ENCODE results near the gene WBP1L. TPM values are rescaled to one million over a fixed set of nuclear protein-coding genes. Genes with fewer than 3 reads are reported as not detected.
"Not testable (repeated sequence)": the region's sequence is repeated elsewhere in the genome, so short reads cannot be mapped to it uniquely, and the experiment has no call there.

Gene WBP1L
- total RNA-seq, 1 donor from 2014 or later = 22.4 TPM

GRCh38 chr10:102752266-102752930 lies 8.7 kb downstream of the WBP1L start:
- intact Hi-C loops (cut with micrococcal nuclease) = no loop called here
- DNase-seq (no peak), ATAC-seq (peak; percentile 60)

GRCh38 chr10:102752934-102753664 lies 9.4 kb downstream of the WBP1L start:
- peak; percentile 83 for ATAC-seq
- DNase-seq = no peak
- intact Hi-C loops (cut with micrococcal nuclease) = no loop called here

GRCh38 chr10:102753718-102754117 lies 10.0 kb downstream of the WBP1L start:
- no peak for DNase-seq

GRCh38 chr10:102757323-102757722 lies 13.6 kb downstream of the WBP1L start:
- ATAC-seq (no peak), DNase-seq (no peak)
- intact Hi-C loops (cut with micrococcal nuclease) = no loop called here

More at GRCh38 chr10:102753718-102754117, 10.0 kb downstream of the WBP1L start:
- ATAC-seq = no peak
- intact Hi-C loops (cut with micrococcal nuclease) = no loop called here

- DNase-seq (no peak), ATAC-seq (no peak)
- intact Hi-C loops (cut with micrococcal nuclease) = no loop called here
These were observed 14.6 kb downstream of the WBP1L start for GRCh38 chr10:102758240-102758932.

- DNase-seq; intact Hi-C loops (cut with micrococcal nuclease): not testable (repeated sequence)
These were observed 15.2 kb downstream of the WBP1L start for GRCh38 chr10:102758933-102759262.

GRCh38 chr10:102759497-102760210 lies 15.9 kb downstream of the WBP1L start:
- intact Hi-C loops (cut with micrococcal nuclease) = no loop called here
- ATAC-seq = no peak
- DNase-seq = no peak

More at GRCh38 chr10:102758933-102759262, 15.2 kb downstream of the WBP1L start:
- not testable (repeated sequence) for ATAC-seq

GRCh38 chr10:102761981-102762380 lies 18.2 kb downstream of the WBP1L start:
- no peak for ATAC-seq
- intact Hi-C loops (cut with micrococcal nuclease) = no loop called here
- DNase-seq = no peak

GRCh38 chr10:102762401-102763015 lies 18.8 kb downstream of the WBP1L start:
- DNase-seq (no peak), ATAC-seq (peak; percentile 53)
- intact Hi-C loops (cut with micrococcal nuclease) = no loop called here

GRCh38 chr10:102763037-102763607 lies 19.4 kb downstream of the WBP1L start:
- intact Hi-C loops (cut with micrococcal nuclease) = no loop called here
- ATAC-seq (peak; percentile 75), DNase-seq (no peak)

GRCh38 chr10:102764470-102765161 lies 20.9 kb downstream of the WBP1L start:
- no peak for DNase-seq
- intact Hi-C loops (cut with micrococcal nuclease) = no loop called here
- peak; percentile 7 for ATAC-seq

- DNase-seq (no peak), ATAC-seq (no peak)
- intact Hi-C loops (cut with micrococcal nuclease) = no loop called here
These were observed 21.6 kb downstream of the WBP1L start for GRCh38 chr10:102765336-102765735.

GRCh38 chr10:102767428-102768160 lies 23.8 kb downstream of the WBP1L start:
- ATAC-seq = no peak
- DNase-seq = no peak
- intact Hi-C loops (cut with micrococcal nuclease) = no loop called here

- no peak for ATAC-seq
- intact Hi-C loops (cut with micrococcal nuclease) = no loop called here
- no peak for DNase-seq
These were observed 25.8 kb downstream of the WBP1L start for GRCh38 chr10:102769375-102770107.

GRCh38 chr10:102770108-102770482 lies 26.3 kb downstream of the WBP1L start:
- intact Hi-C loops (cut with micrococcal nuclease) = no loop called here
- DNase-seq (no peak), ATAC-seq (no peak)

GRCh38 chr10:102770792-102771191 lies 27.0 kb downstream of the WBP1L start:
- intact Hi-C loops (cut with micrococcal nuclease) = no loop called here
- DNase-seq (no peak), ATAC-seq (no peak)

GRCh38 chr10:102773320-102773719 lies 29.6 kb downstream of the WBP1L start:
- DNase-seq (no peak), ATAC-seq (no peak)
- intact Hi-C loops (cut with micrococcal nuclease) = no loop called here

All from left ventricle myocardium superior (tissue), 1 donor.